Measurements from ENCODE around the gene SLC12A7.
"Not testable (repeated sequence)": the region's sequence is repeated elsewhere in the genome, so short reads cannot be mapped to it uniquely, and the experiment has no call there.

The SLC12A7 gene

GRCh38 chr5:1064383-1065142, 47.3 kb downstream of the SLC12A7 start:
- no peak for DNase-seq
- TF ChIP-seq POLR2A (IDR thresholded peaks at IDR 0.05; ENCODE audit: low read length) (no peak), GATA1 (IDR thresholded peaks at IDR 0.05; ENCODE audit: low read depth, low read length) (no peak)

GRCh38 chr5:1063661-1064382, 48.0 kb downstream of the SLC12A7 start:
- no peak for DNase-seq

GRCh38 chr5:1062761-1063568, 48.9 kb downstream of the SLC12A7 start:
- TF ChIP-seq GATA1 (IDR thresholded peaks at IDR 0.05; ENCODE audit: low read depth, low read length) = no peak
- no peak for TF ChIP-seq POLR2A (IDR thresholded peaks at IDR 0.05; ENCODE audit: low read length)
- DNase-seq = no peak

More at GRCh38 chr5:1063661-1064382, 48.0 kb downstream of the SLC12A7 start:
- TF ChIP-seq POLR2A (IDR thresholded peaks at IDR 0.05; ENCODE audit: low read length) (no peak), GATA1 (IDR thresholded peaks at IDR 0.05; ENCODE audit: low read depth, low read length) (no peak)

GRCh38 chr5:1061916-1062315, 49.9 kb downstream of the SLC12A7 start:
- TF ChIP-seq GATA1 (IDR thresholded peaks at IDR 0.05; ENCODE audit: low read depth, low read length) (no peak), POLR2A (IDR thresholded peaks at IDR 0.05; ENCODE audit: low read length) (no peak)
- no peak for DNase-seq

- DNase-seq = not testable (repeated sequence)
Measured at GRCh38 chr5:1061292-1061691, 50.6 kb downstream of the SLC12A7 start.

GRCh38 chr5:1060535-1060981, 51.3 kb downstream of the SLC12A7 start:
- DNase-seq = no peak
- TF ChIP-seq POLR2A (IDR thresholded peaks at IDR 0.05; ENCODE audit: low read length) (no peak), GATA1 (IDR thresholded peaks at IDR 0.05; ENCODE audit: low read depth, low read length) (no peak)

GRCh38 chr5:1059884-1060263, 52.0 kb downstream of the SLC12A7 start:
- TF ChIP-seq GATA1 (IDR thresholded peaks at IDR 0.05; ENCODE audit: low read depth, low read length) (no peak), POLR2A (IDR thresholded peaks at IDR 0.05; ENCODE audit: low read length) (no peak)
- no peak for DNase-seq

GRCh38 chr5:1058988-1059883, 52.6 kb downstream of the SLC12A7 start:
- no peak for DNase-seq
- TF ChIP-seq GATA1 (IDR thresholded peaks at IDR 0.05; ENCODE audit: low read depth, low read length) (no peak), POLR2A (IDR thresholded peaks at IDR 0.05; ENCODE audit: low read length) (no peak)

GRCh38 chr5:1058083-1058945, 53.5 kb downstream of the SLC12A7 start:
- no peak for DNase-seq
- TF ChIP-seq GATA1 (IDR thresholded peaks at IDR 0.05; ENCODE audit: low read depth, low read length) (no peak), POLR2A (IDR thresholded peaks at IDR 0.05; ENCODE audit: low read length) (no peak)

- no peak for DNase-seq
- no peak for TF ChIP-seq POLR2A (IDR thresholded peaks at IDR 0.05; ENCODE audit: low read length)
- TF ChIP-seq GATA1 (IDR thresholded peaks at IDR 0.05; ENCODE audit: low read depth, low read length) = no peak
Measured at GRCh38 chr5:1057485-1058082, 54.3 kb downstream of the SLC12A7 start.

GRCh38 chr5:1056611-1057484, 55.0 kb downstream of the SLC12A7 start:
- no peak for DNase-seq
- TF ChIP-seq POLR2A (IDR thresholded peaks at IDR 0.05; ENCODE audit: low read length) (no peak), GATA1 (IDR thresholded peaks at IDR 0.05; ENCODE audit: low read depth, low read length) (no peak)
